SH-SY5Y (cell line): ENCODE measurements around the gene KCNE5.

Experiments used
- GATA2 ChIP-seq: IDR thresholded peaks from 2 replicates; pipeline ENCODE4 v1.6.1; 2011; ENCODE audit warnings: mild to moderate bottlenecking, low read depth, low read length
- GATA3 ChIP-seq: IDR thresholded peaks from 2 replicates; pipeline ENCODE4 v1.6.1; 2011; ENCODE audit warnings: low read depth, mild to moderate bottlenecking, low read length, moderate library complexity

- TF ChIP-seq GATA2 (no peak), GATA3 (no peak)
Observed at GRCh38 chrX:109622270-109622669, 2.7 kb downstream of the KCNE5 start.
